HEK293 (cell line): Measurements from ENCODE around the gene TTLL11.

ENCODE experiments used
- CTCF ChIA-PET: fragments of 350-600 bp; formaldehyde crosslinking; extraction: SDS; loops from one replicate; lab custom pipeline; 2021; ENCODE audit warnings: antibody characterized with exemption; lab: Yijun Ruan, JAX
- POLR2A ChIA-PET: fragments of 300-600 bp; formaldehyde crosslinking; extraction: SDS; loops from one replicate; lab custom pipeline; 2020; ENCODE audit warnings: antibody characterized with exemption, inconsistent platforms; lab: Yijun Ruan, JAX
- H3K27ac ChIP-seq: fragments of 200-500 bp; sonication (Bioruptor generic); 2 replicates; pipeline ENCODE4 v1.5.1; 2014; ENCODE audit warnings: low read depth, low read length, control low read depth, inconsistent platforms; ENCODE audit errors: extremely low read depth
- H3K36me3 ChIP-seq, 2 experiments: fragments of 200-500 bp in 1 of 2; sonication (Bioruptor generic) in 1 of 2; 1 replicate in 1 of 2; 2 replicates in 1 of 2; pipeline ENCODE4 v1.5.1; 2014 to 2017; ENCODE audit warnings: inconsistent platforms in 2 of 2, low read length in 2 of 2; ENCODE audit not compliant: control insufficient read depth in 2 of 2, insufficient read depth in 1 of 2
- H3K4me1 ChIP-seq: fragments of 200-500 bp; sonication (Bioruptor generic); 2 replicates; pipeline ENCODE4 v1.5.1; 2014; ENCODE audit warnings: mild to moderate bottlenecking, low read length, inconsistent platforms; ENCODE audit not compliant: control insufficient read depth, insufficient read depth
- H3K4me3 ChIP-seq: 2 replicates; pipeline ENCODE4 v1.5.1; 2011; ENCODE audit warnings: low read depth, mild to moderate bottlenecking, control low read depth, low read length, moderate library complexity
- H3K9me3 ChIP-seq: fragments of 200-500 bp; sonication (Bioruptor generic); 2 replicates; pipeline ENCODE4 v1.5.1; 2014; ENCODE audit warnings: low read depth, low read length, inconsistent platforms; ENCODE audit not compliant: control insufficient read depth, insufficient read depth
- GLIS1 ChIP-seq: fragments of 450-650 bp; formaldehyde crosslinking; IDR thresholded peaks from 2 replicates; pipeline ENCODE4 v1.5.1; 2016; ENCODE audit warnings: missing biosample characterization, missing genetic modification characterization
- KLF7 ChIP-seq: fragments of 450-650 bp; formaldehyde crosslinking; IDR thresholded peaks from 2 replicates; pipeline ENCODE4 v1.5.1; 2016; ENCODE audit warnings: missing biosample characterization, missing genetic modification characterization, borderline replicate concordance
- KLF8 ChIP-seq: fragments of 450-650 bp; formaldehyde crosslinking; IDR thresholded peaks from 2 replicates; pipeline ENCODE4 v1.5.1; 2016; ENCODE audit warnings: missing biosample characterization, missing genetic modification characterization
- MYNN ChIP-seq: fragments of 450-650 bp; formaldehyde crosslinking; IDR thresholded peaks from 2 replicates; pipeline ENCODE4 v1.5.1; 2016; ENCODE audit warnings: missing biosample characterization, missing genetic modification characterization, borderline replicate concordance
- OSR2 ChIP-seq: fragments of 450-650 bp; formaldehyde crosslinking; IDR thresholded peaks from 2 replicates; pipeline ENCODE4 v1.5.1; 2016; ENCODE audit warnings: missing biosample characterization, missing genetic modification characterization
- RBAK ChIP-seq: fragments of 450-650 bp; formaldehyde crosslinking; IDR thresholded peaks from 2 replicates; pipeline ENCODE4 v1.5.1; 2016; ENCODE audit warnings: missing biosample characterization, missing genetic modification characterization
- SP3 ChIP-seq: fragments of 450-650 bp; formaldehyde crosslinking; IDR thresholded peaks from 2 replicates; pipeline ENCODE4 v1.5.1; 2016; ENCODE audit warnings: missing biosample characterization, missing genetic modification characterization
- TCF7L2 ChIP-seq: IDR thresholded peaks from 2 replicates; pipeline ENCODE4 v1.6.1; 2011; ENCODE audit warnings: low read depth, mild to moderate bottlenecking, inconsistent platforms, low read length, moderate library complexity, borderline replicate concordance
- ZBTB20 ChIP-seq: fragments of 450-650 bp; formaldehyde crosslinking; IDR thresholded peaks from 2 replicates; pipeline ENCODE4 v1.5.1; 2016; ENCODE audit warnings: missing biosample characterization, missing genetic modification characterization
- ZFP41 ChIP-seq: fragments of 450-650 bp; formaldehyde crosslinking; IDR thresholded peaks from 2 replicates; pipeline ENCODE4 v1.5.1; 2016; ENCODE audit warnings: missing biosample characterization, missing genetic modification characterization, borderline replicate concordance
- ZNF112 ChIP-seq: fragments of 450-650 bp; formaldehyde crosslinking; IDR thresholded peaks from 2 replicates; pipeline ENCODE4 v1.5.0; 2017; ENCODE audit warnings: missing biosample characterization, missing genetic modification characterization
- ZNF146 ChIP-seq: fragments of 450-650 bp; formaldehyde crosslinking; IDR thresholded peaks from 2 replicates; pipeline ENCODE4 v1.5.1; 2016; ENCODE audit warnings: missing biosample characterization, missing genetic modification characterization
- ZNF16 ChIP-seq: fragments of 450-650 bp; formaldehyde crosslinking; IDR thresholded peaks from 2 replicates; pipeline ENCODE4 v1.5.1; 2016; ENCODE audit warnings: low read depth, missing biosample characterization, missing genetic modification characterization
- ZNF174 ChIP-seq: fragments of 450-650 bp; formaldehyde crosslinking; IDR thresholded peaks from 2 replicates; pipeline ENCODE4 v1.5.0; 2017; ENCODE audit warnings: missing biosample characterization, mild to moderate bottlenecking, missing genetic modification characterization
- ZNF248 ChIP-seq: fragments of 450-650 bp; formaldehyde crosslinking; IDR thresholded peaks from 2 replicates; pipeline ENCODE4 v1.5.1; 2017; ENCODE audit warnings: missing biosample characterization, missing genetic modification characterization
- ZNF292 ChIP-seq: fragments of 450-650 bp; formaldehyde crosslinking; IDR thresholded peaks from 2 replicates; pipeline ENCODE4 v1.5.1; 2016; ENCODE audit warnings: low read depth, missing biosample characterization, missing genetic modification characterization, borderline replicate concordance
- ZNF311 ChIP-seq: fragments of 450-650 bp; formaldehyde crosslinking; IDR thresholded peaks from 2 replicates; pipeline ENCODE4 v1.5.1; 2017; ENCODE audit warnings: missing biosample characterization, missing genetic modification characterization, borderline replicate concordance
- ZNF350 ChIP-seq: fragments of 450-650 bp; formaldehyde crosslinking; IDR thresholded peaks from 2 replicates; pipeline ENCODE4 v1.5.0; 2017; ENCODE audit warnings: missing biosample characterization, mild to moderate bottlenecking, missing genetic modification characterization
- ZNF354C ChIP-seq: fragments of 450-650 bp; formaldehyde crosslinking; IDR thresholded peaks from 2 replicates; pipeline ENCODE4 v1.5.1; 2016; ENCODE audit warnings: missing biosample characterization, missing genetic modification characterization, low read depth, borderline replicate concordance
- ZNF658 ChIP-seq: fragments of 450-650 bp; formaldehyde crosslinking; IDR thresholded peaks from 2 replicates; pipeline ENCODE4; 2016; ENCODE audit warnings: missing biosample characterization, missing genetic modification characterization
- ZNF677 ChIP-seq: fragments of 450-650 bp; IDR thresholded peaks from 2 replicates; pipeline ENCODE4 v1.5.0; 2018; ENCODE audit warnings: missing biosample characterization, mild to moderate bottlenecking, missing genetic modification characterization, moderate library complexity
- ZNF768 ChIP-seq: fragments of 450-650 bp; formaldehyde crosslinking; IDR thresholded peaks from 2 replicates; pipeline ENCODE4 v1.5.1; 2018; ENCODE audit warnings: missing biosample characterization, mild to moderate bottlenecking, missing genetic modification characterization
- ZNF830 ChIP-seq: fragments of 450-650 bp; IDR thresholded peaks from 2 replicates; pipeline ENCODE4 v1.5.0; 2018; ENCODE audit warnings: missing biosample characterization, missing genetic modification characterization, low read depth, mild to moderate bottlenecking, moderate library complexity
- TF ChIP-seq, protein P1 (sequence below): fragments of 450-650 bp; formaldehyde crosslinking; IDR thresholded peaks from 2 replicates; pipeline ENCODE4 v1.5.1; 2016; ENCODE audit warnings: missing biosample characterization, missing genetic modification characterization
- TF ChIP-seq, protein P2 (sequence below): fragments of 450-650 bp; formaldehyde crosslinking; IDR thresholded peaks from 2 replicates; pipeline ENCODE4 v1.5.1; 2017; ENCODE audit warnings: missing biosample characterization, missing genetic modification characterization
- TF ChIP-seq, protein P3 (sequence below): fragments of 450-650 bp; formaldehyde crosslinking; IDR thresholded peaks from 2 replicates; pipeline ENCODE4 v1.5.1; 2016; ENCODE audit warnings: missing biosample characterization, missing genetic modification characterization
- TF ChIP-seq, protein P4 (sequence below): fragments of 450-650 bp; formaldehyde crosslinking; IDR thresholded peaks from 2 replicates; pipeline ENCODE4 v1.5.1; 2016; ENCODE audit warnings: missing biosample characterization, missing genetic modification characterization

The TTLL11 gene

DNA sequence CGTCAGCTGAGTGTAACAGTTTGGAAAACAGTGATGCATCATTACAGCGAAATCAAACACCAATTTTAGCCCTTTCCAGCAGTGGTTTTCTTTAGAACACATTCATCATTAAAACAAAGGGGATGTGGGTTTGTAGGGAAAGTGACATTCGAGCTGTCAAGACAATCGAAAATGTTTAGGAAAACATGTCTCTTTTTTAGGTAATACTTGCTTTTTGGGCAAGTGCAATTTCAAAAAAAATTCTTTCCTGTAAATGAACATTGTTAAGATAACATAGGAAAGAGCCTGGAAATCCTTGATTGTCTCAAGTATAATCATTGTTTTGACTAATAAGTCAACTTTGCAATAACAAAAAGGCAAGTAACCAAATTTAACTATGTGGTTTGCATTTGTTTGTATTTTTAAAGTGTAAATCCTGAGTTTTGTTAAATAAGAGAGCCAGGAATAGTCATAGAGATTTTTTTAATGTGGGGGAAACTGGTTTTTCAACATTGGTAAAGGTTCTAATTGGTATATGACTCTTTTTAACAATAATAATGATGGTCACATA is 182.5 kb downstream of the TTLL11 start:
- H3K4me1 ChIP-seq: peaks cover 7% of the 10 kb centered on the region
- H3K36me3 ChIP-seq: no peaks in the 10 kb centered on the region
- TF ChIP-seq ZNF146 (tag by site-specific recombination) (no peak), ZNF350 (no peak), ZNF354C (no peak), RBAK (tag by site-specific recombination) (no peak), ZNF174 (tag by site-specific recombination) (no peak), TCF7L2 (no peak), ZFP41 (tag by site-specific recombination) (no peak), GLIS1 (tag by site-specific recombination) (no peak), ZNF16 (tag by site-specific recombination) (no peak)
- TF ChIP-seq, protein P1, sequence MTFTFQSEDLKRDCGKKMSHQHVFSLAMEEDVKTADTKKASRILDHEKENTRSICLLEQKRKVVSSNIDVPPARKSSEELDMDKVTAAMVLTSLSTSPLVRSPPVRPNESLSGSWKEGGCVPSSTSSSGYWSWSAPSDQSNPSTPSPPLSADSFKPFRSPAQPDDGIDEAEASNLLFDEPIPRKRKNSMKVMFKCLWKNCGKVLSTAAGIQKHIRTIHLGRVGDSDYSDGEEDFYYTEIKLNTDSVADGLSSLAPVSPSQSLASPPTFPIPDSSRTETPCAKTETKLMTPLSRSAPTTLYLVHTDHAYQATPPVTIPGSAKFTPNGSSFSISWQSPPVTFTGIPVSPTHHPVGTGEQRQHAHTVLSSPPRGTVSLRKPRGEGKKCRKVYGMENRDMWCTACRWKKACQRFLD (tag by site-specific recombination): no peak
- TF ChIP-seq, protein P2, sequence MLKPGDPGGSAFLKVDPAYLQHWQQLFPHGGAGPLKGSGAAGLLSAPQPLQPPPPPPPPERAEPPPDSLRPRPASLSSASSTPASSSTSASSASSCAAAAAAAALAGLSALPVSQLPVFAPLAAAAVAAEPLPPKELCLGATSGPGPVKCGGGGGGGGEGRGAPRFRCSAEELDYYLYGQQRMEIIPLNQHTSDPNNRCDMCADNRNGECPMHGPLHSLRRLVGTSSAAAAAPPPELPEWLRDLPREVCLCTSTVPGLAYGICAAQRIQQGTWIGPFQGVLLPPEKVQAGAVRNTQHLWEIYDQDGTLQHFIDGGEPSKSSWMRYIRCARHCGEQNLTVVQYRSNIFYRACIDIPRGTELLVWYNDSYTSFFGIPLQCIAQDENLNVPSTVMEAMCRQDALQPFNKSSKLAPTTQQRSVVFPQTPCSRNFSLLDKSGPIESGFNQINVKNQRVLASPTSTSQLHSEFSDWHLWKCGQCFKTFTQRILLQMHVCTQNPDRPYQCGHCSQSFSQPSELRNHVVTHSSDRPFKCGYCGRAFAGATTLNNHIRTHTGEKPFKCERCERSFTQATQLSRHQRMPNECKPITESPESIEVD (tag by site-specific recombination): no peak
- ChIA-PET POLR2A (no interaction called here), CTCF (no interaction called here)
- H3K9me3 ChIP-seq: no peaks in the 10 kb centered on the region
- H3K4me3 ChIP-seq: no peak overlapping the region
- no peak overlapping the region for H3K27ac ChIP-seq

DNA sequence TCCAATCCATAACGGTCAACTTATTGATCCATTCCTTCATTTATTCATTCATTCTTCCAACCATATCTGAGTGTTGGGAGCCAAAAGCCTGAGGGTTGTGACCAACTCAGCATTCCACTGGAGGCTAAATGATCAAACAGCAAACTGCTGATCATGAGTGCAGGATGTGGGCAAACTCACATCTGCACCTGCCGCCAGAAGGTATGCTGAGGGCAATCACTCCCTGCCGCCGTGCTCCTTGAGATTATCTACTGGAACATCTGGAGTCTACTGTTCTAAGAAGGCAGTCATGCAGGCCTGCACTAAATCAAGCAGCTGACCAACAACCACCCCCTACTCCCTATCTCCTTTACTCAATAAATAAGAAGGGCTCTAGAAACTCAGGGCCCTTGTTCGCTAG is 184.0 kb downstream of the TTLL11 start:
- H3K36me3 ChIP-seq: no peaks in the 10 kb centered on the region
- no peak overlapping the region for H3K4me3 ChIP-seq
- no peak overlapping the region for H3K27ac ChIP-seq
- CTCF ChIA-PET: no interaction called here
- H3K4me1 ChIP-seq: peaks cover 7% of the 10 kb centered on the region
- POLR2A ChIA-PET: no interaction called here
- no peak for TF ChIP-seq ZNF658 (tag by site-specific recombination)
- TF ChIP-seq KLF7 (tag by site-specific recombination): no peak
- TF ChIP-seq, protein P3, sequence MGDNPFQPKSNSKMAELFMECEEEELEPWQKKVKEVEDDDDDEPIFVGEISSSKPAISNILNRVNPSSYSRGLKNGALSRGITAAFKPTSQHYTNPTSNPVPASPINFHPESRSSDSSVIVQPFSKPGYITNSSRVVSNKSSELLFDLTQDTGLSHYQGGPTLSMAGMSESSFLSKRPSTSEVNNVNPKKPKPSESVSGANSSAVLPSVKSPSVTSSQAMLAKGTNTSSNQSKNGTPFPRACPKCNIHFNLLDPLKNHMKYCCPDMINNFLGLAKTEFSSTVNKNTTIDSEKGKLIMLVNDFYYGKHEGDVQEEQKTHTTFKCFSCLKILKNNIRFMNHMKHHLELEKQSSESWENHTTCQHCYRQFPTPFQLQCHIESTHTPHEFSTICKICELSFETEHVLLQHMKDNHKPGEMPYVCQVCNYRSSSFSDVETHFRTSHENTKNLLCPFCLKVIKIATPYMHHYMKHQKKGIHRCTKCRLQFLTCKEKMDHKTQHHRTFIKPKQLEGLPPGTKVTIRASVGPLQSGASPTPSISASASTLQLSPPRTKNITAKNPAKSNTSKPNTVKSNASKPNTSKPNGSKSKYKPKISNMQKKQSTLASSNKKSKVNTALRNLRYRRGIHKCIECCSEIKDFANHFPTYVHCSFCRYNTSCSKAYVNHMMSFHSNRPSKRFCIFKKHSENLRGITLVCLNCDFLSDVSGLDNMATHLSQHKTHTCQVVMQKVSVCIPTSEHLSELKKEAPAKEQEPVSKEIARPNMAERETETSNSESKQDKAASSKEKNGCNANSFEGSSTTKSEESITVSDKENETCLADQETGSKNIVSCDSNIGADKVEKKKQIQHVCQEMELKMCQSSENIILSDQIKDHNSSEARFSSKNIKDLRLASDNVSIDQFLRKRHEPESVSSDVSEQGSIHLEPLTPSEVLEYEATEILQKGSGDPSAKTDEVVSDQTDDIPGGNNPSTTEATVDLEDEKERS (tag by site-specific recombination): no peak
- TF ChIP-seq TCF7L2: no peak
- TF ChIP-seq ZNF830 (tag by site-specific recombination): no peak
- TF ChIP-seq KLF8 (tag by site-specific recombination): no peak
- TF ChIP-seq ZNF768 (tag by site-specific recombination): no peak
- no peak for TF ChIP-seq MYNN (tag by site-specific recombination)
- TF ChIP-seq, protein P4, sequence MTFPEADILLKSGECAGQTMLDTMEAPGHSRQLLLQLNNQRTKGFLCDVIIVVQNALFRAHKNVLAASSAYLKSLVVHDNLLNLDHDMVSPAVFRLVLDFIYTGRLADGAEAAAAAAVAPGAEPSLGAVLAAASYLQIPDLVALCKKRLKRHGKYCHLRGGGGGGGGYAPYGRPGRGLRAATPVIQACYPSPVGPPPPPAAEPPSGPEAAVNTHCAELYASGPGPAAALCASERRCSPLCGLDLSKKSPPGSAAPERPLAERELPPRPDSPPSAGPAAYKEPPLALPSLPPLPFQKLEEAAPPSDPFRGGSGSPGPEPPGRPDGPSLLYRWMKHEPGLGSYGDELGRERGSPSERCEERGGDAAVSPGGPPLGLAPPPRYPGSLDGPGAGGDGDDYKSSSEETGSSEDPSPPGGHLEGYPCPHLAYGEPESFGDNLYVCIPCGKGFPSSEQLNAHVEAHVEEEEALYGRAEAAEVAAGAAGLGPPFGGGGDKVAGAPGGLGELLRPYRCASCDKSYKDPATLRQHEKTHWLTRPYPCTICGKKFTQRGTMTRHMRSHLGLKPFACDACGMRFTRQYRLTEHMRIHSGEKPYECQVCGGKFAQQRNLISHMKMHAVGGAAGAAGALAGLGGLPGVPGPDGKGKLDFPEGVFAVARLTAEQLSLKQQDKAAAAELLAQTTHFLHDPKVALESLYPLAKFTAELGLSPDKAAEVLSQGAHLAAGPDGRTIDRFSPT: no peak
- TF ChIP-seq OSR2 (tag by site-specific recombination): no peak
- TF ChIP-seq SP3 (tag by site-specific recombination): no peak
- no peak for TF ChIP-seq ZBTB20
- TF ChIP-seq ZNF292 (tag by site-specific recombination): no peak
- no peak for TF ChIP-seq ZNF311 (tag by site-specific recombination)
- TF ChIP-seq ZNF248 (tag by site-specific recombination): no peak
- TF ChIP-seq ZNF677 (tag by site-specific recombination): no peak
- TF ChIP-seq ZNF112 (tag by site-specific recombination): no peak
- H3K9me3 ChIP-seq: no peaks in the 10 kb centered on the region
